HFF-Myc (cell line): ENCODE measurements around the gene PACC1.

ENCODE experiments used
- DNase-seq: peaks from one replicate; pipeline ENCODE4 v3.0.0-alpha.2; 2011; ENCODE audit warnings: low read depth; ENCODE audit errors: extremely low read depth
- H3K4me3 ChIP-seq: replicated peaks from 2 replicates; pipeline ENCODE4 v1.5.1; 2011; ENCODE audit warnings: low read depth, mild to moderate bottlenecking, control low read depth, low read length
- TF ChIP-seq, protein P1 (sequence below): IDR thresholded peaks from 2 replicates; pipeline ENCODE4 v1.5.1; 2012; ENCODE audit warnings: mild to moderate bottlenecking, low read depth, low read length, control low read depth; ENCODE audit errors: missing control alignments

The PACC1 gene

DNA sequence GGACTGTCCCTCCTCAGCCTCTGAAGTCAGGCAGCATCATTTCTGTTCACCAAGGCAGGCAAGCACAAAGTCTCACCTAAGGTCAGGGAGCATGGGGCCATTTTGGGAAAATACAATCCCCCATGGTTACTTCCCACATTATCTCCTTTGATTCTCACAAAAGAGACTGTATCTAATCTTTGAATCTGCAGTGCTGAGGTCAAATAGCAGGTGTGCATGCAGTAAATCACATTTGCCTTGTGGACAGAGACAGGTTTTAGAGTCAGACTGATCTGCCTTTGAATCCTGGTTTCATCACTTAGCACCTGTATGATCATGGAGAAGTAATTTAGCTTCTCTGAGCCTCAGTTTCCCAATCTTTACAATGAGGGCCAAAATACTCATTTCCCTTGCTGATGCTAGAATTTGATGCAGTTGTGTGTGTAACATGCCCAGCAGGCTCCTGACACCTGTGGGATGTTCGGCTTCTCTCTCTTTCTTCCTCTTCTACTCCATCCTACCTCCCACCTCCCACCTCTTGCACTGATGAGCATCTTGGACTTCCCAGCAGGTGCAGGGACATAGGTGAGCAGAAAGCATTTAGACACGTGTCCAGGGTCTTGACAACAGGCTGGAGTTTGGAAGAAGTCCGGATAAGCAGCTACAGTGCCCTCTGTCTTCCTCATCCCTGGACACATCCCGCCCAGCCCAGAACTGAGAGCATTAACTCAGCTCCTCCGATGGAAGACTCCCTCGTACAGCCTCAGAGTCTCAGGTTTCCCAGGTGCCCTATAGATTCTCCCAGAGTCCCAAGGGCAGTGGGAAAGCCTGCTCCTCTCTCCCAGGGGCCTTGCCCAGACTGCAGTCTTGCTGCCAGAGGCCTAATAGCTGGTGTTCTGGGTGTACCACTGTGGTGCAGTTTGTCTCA lies 37.0 kb upstream of the PACC1 start:
- DNase-seq: no peak
- H3K4me3 ChIP-seq: no peak overlapping the region
- TF ChIP-seq, protein P1, sequence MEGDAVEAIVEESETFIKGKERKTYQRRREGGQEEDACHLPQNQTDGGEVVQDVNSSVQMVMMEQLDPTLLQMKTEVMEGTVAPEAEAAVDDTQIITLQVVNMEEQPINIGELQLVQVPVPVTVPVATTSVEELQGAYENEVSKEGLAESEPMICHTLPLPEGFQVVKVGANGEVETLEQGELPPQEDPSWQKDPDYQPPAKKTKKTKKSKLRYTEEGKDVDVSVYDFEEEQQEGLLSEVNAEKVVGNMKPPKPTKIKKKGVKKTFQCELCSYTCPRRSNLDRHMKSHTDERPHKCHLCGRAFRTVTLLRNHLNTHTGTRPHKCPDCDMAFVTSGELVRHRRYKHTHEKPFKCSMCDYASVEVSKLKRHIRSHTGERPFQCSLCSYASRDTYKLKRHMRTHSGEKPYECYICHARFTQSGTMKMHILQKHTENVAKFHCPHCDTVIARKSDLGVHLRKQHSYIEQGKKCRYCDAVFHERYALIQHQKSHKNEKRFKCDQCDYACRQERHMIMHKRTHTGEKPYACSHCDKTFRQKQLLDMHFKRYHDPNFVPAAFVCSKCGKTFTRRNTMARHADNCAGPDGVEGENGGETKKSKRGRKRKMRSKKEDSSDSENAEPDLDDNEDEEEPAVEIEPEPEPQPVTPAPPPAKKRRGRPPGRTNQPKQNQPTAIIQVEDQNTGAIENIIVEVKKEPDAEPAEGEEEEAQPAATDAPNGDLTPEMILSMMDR: no peak

DNA sequence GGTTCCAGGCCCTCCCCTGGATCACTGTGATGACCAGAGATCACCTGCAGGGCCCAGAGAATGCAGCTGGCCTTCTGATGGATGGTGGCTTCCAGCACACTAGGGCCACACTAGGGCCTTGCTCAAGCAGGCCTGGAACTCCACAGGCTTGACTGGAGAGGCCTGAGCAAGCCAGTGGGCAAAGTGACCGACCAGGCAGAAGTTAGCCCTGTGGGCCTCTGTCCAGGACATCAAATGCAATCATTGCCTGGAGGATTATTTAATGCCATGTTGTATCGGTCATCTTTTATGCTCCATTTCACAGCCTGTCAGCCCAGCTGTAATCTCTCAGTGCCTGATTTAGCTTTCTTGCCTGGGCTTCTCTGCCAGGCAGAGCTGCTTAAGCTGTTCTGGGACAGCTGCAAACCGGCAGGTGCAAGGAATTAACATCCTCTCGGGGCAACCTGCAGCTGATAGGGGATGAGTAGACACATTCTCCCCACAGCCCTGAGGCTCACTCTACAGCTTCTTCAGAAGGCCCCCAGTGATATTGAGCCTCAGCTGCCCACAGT lies 35.7 kb upstream of the PACC1 start:
- no peak for DNase-seq

DNA sequence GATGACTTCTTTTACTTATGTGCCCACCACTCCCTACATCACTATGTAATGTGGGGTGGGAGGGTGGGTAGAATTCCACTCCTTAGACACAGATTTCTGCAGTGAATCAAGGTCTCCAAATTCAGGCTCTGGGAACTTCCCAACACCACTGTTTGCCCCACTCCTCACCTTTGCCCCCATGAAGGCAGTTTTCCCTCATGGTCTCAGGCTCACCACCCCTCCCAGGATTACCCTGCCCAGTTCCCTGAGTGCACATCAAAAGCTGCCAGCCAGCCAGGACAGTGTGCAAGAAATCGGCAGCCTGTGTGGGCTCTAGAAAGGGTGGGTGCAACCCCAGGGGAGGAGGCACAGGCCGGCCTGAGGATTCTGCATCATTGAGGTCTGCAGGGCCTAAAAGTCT lies 32.8 kb upstream of the PACC1 start:
- no peak for DNase-seq
- TF ChIP-seq, protein P1: no peak
- no peak overlapping the region for H3K4me3 ChIP-seq

More for the DNA sequence above, 35.7 kb upstream of the PACC1 start:
- no peak overlapping the region for H3K4me3 ChIP-seq
- TF ChIP-seq, protein P1: no peak

DNA sequence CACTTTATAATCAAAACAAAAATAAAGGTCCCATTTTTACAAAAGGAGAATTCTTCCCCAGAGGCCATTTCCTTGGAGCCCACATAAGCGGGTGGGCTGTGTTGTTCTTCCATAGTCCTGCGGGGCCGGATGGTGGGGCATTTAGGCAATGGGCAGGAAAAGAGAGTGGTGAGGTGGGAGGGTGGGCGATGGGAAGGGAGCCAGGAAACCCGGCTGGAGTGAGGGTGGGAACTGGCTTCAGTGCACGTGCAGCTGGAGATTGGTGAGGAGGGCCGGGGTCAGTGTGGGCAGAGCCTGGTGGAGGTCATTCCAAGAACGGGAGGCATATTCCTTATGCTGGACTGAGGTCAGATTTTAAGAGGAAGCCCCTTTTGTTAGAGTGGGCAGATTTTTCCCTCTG lies 31.6 kb upstream of the PACC1 start:
- no peak for DNase-seq
- no peak overlapping the region for H3K4me3 ChIP-seq
- TF ChIP-seq, protein P1: no peak

DNA sequence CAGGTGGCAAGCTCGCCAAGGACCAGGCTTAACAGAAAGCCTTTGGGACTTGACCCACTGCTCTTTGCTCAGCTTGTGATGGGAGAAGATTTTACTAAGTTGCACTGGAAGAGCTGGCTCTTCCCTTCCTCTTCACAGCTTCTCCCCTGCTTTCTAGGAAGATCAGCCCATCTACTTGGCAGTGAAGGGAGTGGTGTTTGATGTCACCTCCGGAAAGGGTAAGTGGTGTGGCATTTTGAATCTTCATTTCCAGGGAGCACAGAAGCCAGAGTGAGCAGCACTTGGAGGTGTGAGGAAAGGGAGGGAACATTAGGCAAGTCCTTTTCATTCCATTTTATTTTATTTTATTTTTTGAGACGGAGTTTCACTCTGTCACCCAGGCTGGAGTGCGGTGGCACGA lies 27.7 kb upstream of the PACC1 start:
- TF ChIP-seq, protein P1: no peak
- DNase-seq: no peak
- H3K4me3 ChIP-seq: no peak overlapping the region

DNA sequence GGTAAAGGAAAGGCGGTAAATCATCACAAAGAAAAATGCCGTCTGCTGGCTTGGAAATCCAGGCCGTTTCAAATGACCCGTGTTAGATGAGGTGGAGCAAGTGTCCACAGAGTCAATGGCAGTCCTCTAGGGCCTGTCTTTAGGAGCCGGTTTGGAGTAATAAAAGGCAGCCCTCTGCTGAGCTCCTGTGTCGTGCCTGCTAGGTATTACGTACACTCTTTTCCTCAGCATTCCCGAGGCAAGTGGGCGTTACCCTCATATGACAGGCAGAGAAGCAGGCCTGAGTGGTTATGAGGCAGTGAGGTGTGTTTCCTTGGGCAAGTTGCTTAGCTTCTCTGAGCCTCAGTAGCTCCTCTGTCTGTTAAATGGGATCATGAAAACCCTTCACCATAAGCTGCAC lies 25.7 kb upstream of the PACC1 start:
- H3K4me3 ChIP-seq: no peak overlapping the region
- TF ChIP-seq, protein P1: no peak
- no peak for DNase-seq
